ENCODE measurements around the gene LY9. TPM values are rescaled to one million over a fixed set of nuclear protein-coding genes. Genes with fewer than 3 reads are reported as not detected.

LY9 gene
- total RNA-seq (2013) = 1.0 TPM
- polyA plus RNA-seq (1 to 10 TPM; 1.4 to 2.7 (median 1.7) TPM), polyA minus RNA-seq (0.69 and 1.7 TPM in 2 replicates), total RNA-seq (0.42 to 12.1 (median 2.0) reads per million in 11 experiments)

GRCh38 chr1:160795951-160796383, at the start of gene LY9:
Gene LY9 (plus strand): TSS chr1:160796174. CDS start chr1:160796188, 14 bp downstream.
- peak; percentile 70 to 88 (median 80) for DNase-seq
- Mint-ChIP-seq H3K4me3 (peak within 1 kb of the TSS; percentile 39 to 57), H3K4me1 (peaks cover 28% of the 10 kb centered on the region), H3K36me3 (no peaks in the 10 kb centered on the region), H3K9me3 (peaks cover 0 to 4% (median 0%) of the 10 kb centered on the region in 7 donors), H3K27ac (peak within 1 kb of the TSS; percentile 34 to 94 (median 82)), H3K27me3 (ENCODE audit: low read depth in 3 of 3) (peaks cover 0 to 3% (median 2%) of the 10 kb centered on the region in 3 donors)
- peaks cover 18 to 22% of the 10 kb centered on the region in 2 donors for H3K4me1 ChIP-seq (ENCODE audit: control insufficient read depth in 1 of 2, insufficient read depth in 2 of 2, low read length in 2 of 2)
- H3K9ac ChIP-seq (ENCODE audit: insufficient read depth, low read length, poor library complexity, severe bottlenecking) = no peak within 1 kb of the TSS
- H3K4me2 ChIP-seq (replicated peaks; ENCODE audit: extremely low read depth, low read length, poor library complexity, severe bottlenecking) = no peak within 1 kb of the TSS
- H2AFZ ChIP-seq (ENCODE audit: insufficient read depth, low read depth, low read length, poor library complexity, severe bottlenecking) = no peak within 1 kb of the TSS
- H3K36me3 ChIP-seq (replicated peaks in 1 of 2; ENCODE audit: control insufficient read depth in 1 of 2, insufficient read depth in 2 of 2, low read length in 2 of 2) = no peaks in the 10 kb centered on the region
- no peaks in the 10 kb centered on the region for H4K20me1 ChIP-seq (ENCODE audit: insufficient read depth, low read length)
- H3K9me3 ChIP-seq (replicated peaks in 1 of 2; ENCODE audit: control insufficient read depth in 1 of 2, insufficient read depth in 1 of 2, low read length in 2 of 2) = no peaks in the 10 kb centered on the region
- H3K27me3 ChIP-seq (ENCODE audit: control insufficient read depth in 2 of 2, insufficient read depth in 2 of 2, low read length in 2 of 2) = no peaks in the 10 kb centered on the region
- H3K79me2 ChIP-seq (ENCODE audit: insufficient read depth, low read length) = no peaks in the 10 kb centered on the region
- no peak within 1 kb of the TSS for H3K4me3 ChIP-seq (replicated peaks in 1 of 3; ENCODE audit: low read depth in 2 of 3, low read length in 3 of 3)
- intact Hi-C loops (cut with micrococcal nuclease) = loop anchor here in 1 of 2 donors (10.0 kb wide), 1 partner anchor 91 kb away; no protein-coding TSS in a partner anchor
- H3K27ac ChIP-seq (ENCODE audit: low read depth in 1 of 2, low read length in 2 of 2) = peak within 1 kb of the TSS; percentile 34 to 53
- WGBS (ENCODE audit: insufficient coverage) = 17% methylated on average over 2 of the region's 4 CpGs
- no peak for TF ChIP-seq CTCF (IDR thresholded peaks at IDR 0.05)

DNA sequence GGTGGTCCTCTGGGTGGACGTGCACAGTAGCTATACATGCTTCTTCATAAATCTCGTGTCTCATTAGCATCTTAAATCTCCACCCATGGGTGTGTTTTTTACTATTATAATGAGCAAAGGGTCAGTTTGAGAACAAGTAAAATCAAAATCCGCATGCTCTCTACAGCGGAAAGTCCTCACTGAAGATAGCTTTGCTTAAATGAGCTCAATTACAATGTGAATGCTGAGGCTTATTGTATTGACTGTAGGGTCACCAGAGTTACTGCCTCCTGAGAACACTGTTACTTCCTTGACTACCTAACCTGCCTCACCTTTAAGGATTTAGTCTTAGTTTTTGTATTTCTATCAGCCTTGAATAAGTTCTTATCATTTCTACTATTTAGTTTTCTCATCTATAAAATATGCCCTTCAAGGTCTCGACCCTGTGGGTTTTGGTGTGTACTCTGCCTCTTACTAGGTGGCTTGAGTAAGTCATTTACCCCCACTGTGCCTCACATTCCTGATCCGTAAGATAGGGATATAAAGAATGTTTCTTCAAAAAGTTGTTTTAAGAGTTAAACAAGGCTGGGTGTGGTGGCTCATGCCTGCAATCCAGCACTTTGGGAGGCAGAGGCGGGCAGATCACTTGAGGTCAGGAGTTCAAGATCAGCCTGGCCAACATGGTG, 49.0 kb upstream of the LY9 start:
- intact Hi-C loops (cut with micrococcal nuclease) = no loop called here
- no peaks in the 10 kb centered on the region for H3K27me3 ChIP-seq (ENCODE audit: control insufficient read depth in 2 of 2, insufficient read depth in 2 of 2, low read length in 2 of 2)
- Mint-ChIP-seq H3K4me1 (peaks cover 53% of the 10 kb centered on the region), H3K9me3 (peaks cover 0 to 1% (median 0%) of the 10 kb centered on the region in 7 donors), H3K27me3 (ENCODE audit: low read depth in 3 of 3) (peaks cover 2 to 5% (median 2%) of the 10 kb centered on the region in 3 donors), H3K4me3 (no peak overlapping the region), H3K27ac (no peak overlapping the region), H3K36me3 (peaks cover 8 to 14% of the 10 kb centered on the region in 2 donors)
- no peak overlapping the region for H3K4me3 ChIP-seq (replicated peaks in 1 of 3; ENCODE audit: low read depth in 2 of 3, low read length in 3 of 3)
- no peak for TF ChIP-seq CTCF (IDR thresholded peaks at IDR 0.05)
- no peak overlapping the region for H3K4me2 ChIP-seq (replicated peaks; ENCODE audit: extremely low read depth, low read length, poor library complexity, severe bottlenecking)
- H3K4me1 ChIP-seq (ENCODE audit: control insufficient read depth in 1 of 2, insufficient read depth in 2 of 2, low read length in 2 of 2) = peaks cover 50% of the 10 kb centered on the region in 2 donors
- no peak for DNase-seq
- no peaks in the 10 kb centered on the region for H3K36me3 ChIP-seq (replicated peaks in 1 of 2; ENCODE audit: control insufficient read depth in 1 of 2, insufficient read depth in 2 of 2, low read length in 2 of 2)
- H3K9me3 ChIP-seq (replicated peaks in 1 of 2; ENCODE audit: control insufficient read depth in 1 of 2, insufficient read depth in 1 of 2, low read length in 2 of 2) = no peaks in the 10 kb centered on the region
- H3K27ac ChIP-seq (ENCODE audit: low read depth in 1 of 2, low read length in 2 of 2) = no peak overlapping the region
- WGBS (ENCODE audit: insufficient coverage) = 93% methylated on average over 3 of the region's 7 CpGs
- no peaks in the 10 kb centered on the region for H4K20me1 ChIP-seq (ENCODE audit: insufficient read depth, low read length)
- no peaks in the 10 kb centered on the region for H3K79me2 ChIP-seq (ENCODE audit: insufficient read depth, low read length)
- H3K9ac ChIP-seq (ENCODE audit: insufficient read depth, low read length, poor library complexity, severe bottlenecking) = no peak overlapping the region
- H2AFZ ChIP-seq (ENCODE audit: insufficient read depth, low read depth, low read length, poor library complexity, severe bottlenecking) = no peak overlapping the region

All from CD14-positive monocyte (primary cell).